Anterior cingulate cortex (tissue), 58 donors: ENCODE data around the gene VPS8.

Experiments
- DNase-seq, 58 donors: peaks; one replicate each; lab custom pipeline; 2025; lab: John Stamatoyannopoulos, UW

VPS8 gene

GRCh38 chr3:184810146-184810545 lies 1.8 kb upstream of the VPS8 start:
- DNase-seq = no peak

- no peak for DNase-seq
Observed at GRCh38 chr3:184811034-184811433, 932 bp upstream of the VPS8 start.

GRCh38 chr3:184811663-184811998 lies 335 bp upstream of the VPS8 start:
- DNase-seq = no peak

- peak in 5 of 58 donors; percentile 10 to 25 (median 13) for DNase-seq
Observed at GRCh38 chr3:184812662-184813042, 686 bp downstream of the VPS8 start.

- DNase-seq = no peak
Observed at GRCh38 chr3:184813357-184813756, 1.4 kb downstream of the VPS8 start.

- no peak for DNase-seq
Observed at GRCh38 chr3:184814214-184814613, 2.2 kb downstream of the VPS8 start.

GRCh38 chr3:184815046-184815930 lies 3.3 kb downstream of the VPS8 start:
- no peak for DNase-seq

GRCh38 chr3:184816614-184817013 lies 4.6 kb downstream of the VPS8 start:
- no peak for DNase-seq

GRCh38 chr3:184820525-184820924 lies 8.6 kb downstream of the VPS8 start:
- DNase-seq = no peak

GRCh38 chr3:184821034-184821433 lies 9.1 kb downstream of the VPS8 start:
- no peak for DNase-seq

- DNase-seq = no peak
Observed at GRCh38 chr3:184822081-184822480, 10.1 kb downstream of the VPS8 start.

GRCh38 chr3:184822654-184823053 lies 10.7 kb downstream of the VPS8 start:
- DNase-seq = no peak

GRCh38 chr3:184823990-184824389 lies 12.0 kb downstream of the VPS8 start:
- no peak for DNase-seq

GRCh38 chr3:184825121-184825820 lies 13.3 kb downstream of the VPS8 start:
- no peak for DNase-seq

GRCh38 chr3:184827572-184827971 lies 15.6 kb downstream of the VPS8 start:
- DNase-seq = no peak

- no peak for DNase-seq
Observed at GRCh38 chr3:184832044-184832443, 20.1 kb downstream of the VPS8 start.

GRCh38 chr3:184832903-184833302 lies 20.9 kb downstream of the VPS8 start:
- DNase-seq = no peak

GRCh38 chr3:184836090-184836822 lies 24.3 kb downstream of the VPS8 start:
- DNase-seq = no peak

- no peak for DNase-seq
Observed at GRCh38 chr3:184842433-184842832, 30.5 kb downstream of the VPS8 start.

- no peak for DNase-seq
Observed at GRCh38 chr3:184845819-184846218, 33.9 kb downstream of the VPS8 start.

- no peak for DNase-seq
Observed at GRCh38 chr3:184846496-184846895, 34.5 kb downstream of the VPS8 start.
